ENCODE data around the gene LDHAL6B.

LDHAL6B gene

GRCh38 chr15:59174835-59175831, 31.5 kb upstream of the LDHAL6B start:
- Histone ChIP-seq H3K4me2 (no peak overlapping the region), H2AFZ (ENCODE audit: low read depth) (no peak overlapping the region), H3K4me3 (IDR thresholded peaks at IDR 0.05; ENCODE audit: insufficient read depth, low read depth, low read length) (no peak overlapping the region), H3K4me1 (ENCODE audit: low read depth, poor library complexity, severe bottlenecking) (no peaks in the 10 kb centered on the region), H3K27me3 (ENCODE audit: insufficient read depth, low read depth) (no peaks in the 10 kb centered on the region), H3K79me2 (ENCODE audit: insufficient read depth, low read depth) (no peaks in the 10 kb centered on the region), H4K20me1 (ENCODE audit: insufficient read depth) (no peaks in the 10 kb centered on the region), H3K36me3 (ENCODE audit: insufficient read depth) (no peaks in the 10 kb centered on the region), H3K27ac (no peak overlapping the region), H3K9ac (no peak overlapping the region)
- peak; percentile 53 for TF ChIP-seq CTCF (conservative IDR thresholded peaks at IDR 0.05; ENCODE audit: low read depth, low read length)

- no peaks in the 10 kb centered on the region for H3K27me3 ChIP-seq (ENCODE audit: insufficient read depth, low read depth)
- H4K20me1 ChIP-seq (ENCODE audit: insufficient read depth) = no peaks in the 10 kb centered on the region
- no peak overlapping the region for H3K27ac ChIP-seq
- H3K4me3 ChIP-seq (IDR thresholded peaks at IDR 0.05; ENCODE audit: insufficient read depth, low read depth, low read length) = no peak overlapping the region
- TF ChIP-seq CTCF (conservative IDR thresholded peaks at IDR 0.05; ENCODE audit: low read depth, low read length) = no peak
- H3K9ac ChIP-seq = no peak overlapping the region
- no peak overlapping the region for H3K4me2 ChIP-seq
- H3K36me3 ChIP-seq (ENCODE audit: insufficient read depth) = no peaks in the 10 kb centered on the region
- H3K79me2 ChIP-seq (ENCODE audit: insufficient read depth, low read depth) = no peaks in the 10 kb centered on the region
- H3K4me1 ChIP-seq (ENCODE audit: low read depth, poor library complexity, severe bottlenecking) = no peaks in the 10 kb centered on the region
- H2AFZ ChIP-seq (ENCODE audit: low read depth) = no peak overlapping the region
Measured at GRCh38 chr15:59176653-59177316, 29.9 kb upstream of the LDHAL6B start.

- H3K79me2 ChIP-seq (ENCODE audit: insufficient read depth, low read depth) = no peaks in the 10 kb centered on the region
- H3K4me2 ChIP-seq = no peak overlapping the region
- no peaks in the 10 kb centered on the region for H3K36me3 ChIP-seq (ENCODE audit: insufficient read depth)
- no peaks in the 10 kb centered on the region for H3K4me1 ChIP-seq (ENCODE audit: low read depth, poor library complexity, severe bottlenecking)
- H2AFZ ChIP-seq (ENCODE audit: low read depth) = no peak overlapping the region
- TF ChIP-seq CTCF (conservative IDR thresholded peaks at IDR 0.05; ENCODE audit: low read depth, low read length) = no peak
- no peak overlapping the region for H3K27ac ChIP-seq
- H4K20me1 ChIP-seq (ENCODE audit: insufficient read depth) = no peaks in the 10 kb centered on the region
- no peaks in the 10 kb centered on the region for H3K27me3 ChIP-seq (ENCODE audit: insufficient read depth, low read depth)
- no peak overlapping the region for H3K9ac ChIP-seq
- no peak overlapping the region for H3K4me3 ChIP-seq (IDR thresholded peaks at IDR 0.05; ENCODE audit: insufficient read depth, low read depth, low read length)
Measured at GRCh38 chr15:59177317-59177660, 29.4 kb upstream of the LDHAL6B start.

- H4K20me1 ChIP-seq (ENCODE audit: insufficient read depth) = no peaks in the 10 kb centered on the region
- H3K4me2 ChIP-seq = no peak overlapping the region
- no peak for TF ChIP-seq CTCF (conservative IDR thresholded peaks at IDR 0.05; ENCODE audit: low read depth, low read length)
- no peaks in the 10 kb centered on the region for H3K4me1 ChIP-seq (ENCODE audit: low read depth, poor library complexity, severe bottlenecking)
- H3K4me3 ChIP-seq (IDR thresholded peaks at IDR 0.05; ENCODE audit: insufficient read depth, low read depth, low read length) = no peak overlapping the region
- no peak overlapping the region for H2AFZ ChIP-seq (ENCODE audit: low read depth)
- H3K27me3 ChIP-seq (ENCODE audit: insufficient read depth, low read depth) = no peaks in the 10 kb centered on the region
- H3K36me3 ChIP-seq (ENCODE audit: insufficient read depth) = no peaks in the 10 kb centered on the region
- H3K79me2 ChIP-seq (ENCODE audit: insufficient read depth, low read depth) = no peaks in the 10 kb centered on the region
- no peak overlapping the region for H3K9ac ChIP-seq
- no peak overlapping the region for H3K27ac ChIP-seq
Measured at GRCh38 chr15:59178151-59178695, 28.4 kb upstream of the LDHAL6B start.
